Suprapubic skin (tissue), 4 donors: ENCODE measurements around the gene HPX. TPM values are rescaled to one million over a fixed set of nuclear protein-coding genes. Genes with fewer than 3 reads are reported as not detected.

ENCODE experiments used
- DNase-seq, 2 donors: peaks; one replicate each; pipeline ENCODE4 v3.0.0-alpha.2; 2019; ENCODE audit warnings: low spot score in 2 of 2
- H3K27ac ChIP-seq: fragments of 200-600 bp; sonication (generic); one replicate; pipeline ENCODE4 v1.5.1; 2019
- H3K27me3 ChIP-seq: fragments of 200-600 bp; sonication (generic); one replicate; pipeline ENCODE4 v1.5.1; 2019
- H3K36me3 ChIP-seq: fragments of 200-600 bp; sonication (generic); one replicate; pipeline ENCODE4 v1.5.1; 2019
- H3K4me1 ChIP-seq: fragments of 200-600 bp; sonication (generic); one replicate; pipeline ENCODE4 v1.5.1; 2019
- H3K4me3 ChIP-seq: fragments of 200-600 bp; sonication (generic); one replicate; pipeline ENCODE4 v1.5.1; 2019; ENCODE audit warnings: mild to moderate bottlenecking
- H3K9me3 ChIP-seq: fragments of 200-600 bp; sonication (generic); one replicate; pipeline ENCODE4 v1.5.1; 2019
- CTCF ChIP-seq, 2 donors: fragments of 200-600 bp in 1 of 2; fragments of 450-650 bp in 1 of 2; sonication (generic) in 1 of 2; IDR thresholded peaks; one replicate each; pipeline ENCODE4 v1.5.1; 2016 to 2019; ENCODE audit warnings: antibody characterized with exemption in 2 of 2, mild to moderate bottlenecking in 1 of 2, moderate library complexity in 1 of 2
- EP300 ChIP-seq: sonication (generic); formaldehyde crosslinking; IDR thresholded peaks from one replicate; pipeline ENCODE4 v1.6.1; 2017; ENCODE audit warnings: antibody characterized with exemption
- POLR2A ChIP-seq, 2 donors: fragments of 450-650 bp; IDR thresholded peaks; one replicate each; pipeline ENCODE4 v1.6.1; 2017; ENCODE audit warnings: antibody characterized with exemption in 2 of 2, mild to moderate bottlenecking in 2 of 2, moderate library complexity in 2 of 2
- POLR2AphosphoS5 ChIP-seq, 3 donors: sonication (generic); formaldehyde crosslinking; IDR thresholded peaks; one replicate each; pipeline ENCODE4 v1.6.1; 2017; ENCODE audit warnings: antibody characterized with exemption in 3 of 3
- WGBS: methylation state at CpG from one replicate; pipeline ENCODE4 v1.1.5; 2018; 5-methylcytosine and 5-hydroxymethylcytosine counted together
- total RNA-seq, 4 donors: library from RNA; depleted of rRNA; stranded (reverse); fragments of >200 nt; gene quantifications; one replicate each; pipeline ENCODE4 v1.1.0, GENCODE V29; 2016

Gene HPX
- total RNA-seq, 4 donors from 2014 or later: 0.47 to 15.5 (median 1.3) TPM

- H3K27ac ChIP-seq: no peak overlapping the region
- H3K4me1 ChIP-seq: no peaks in the 10 kb centered on the region
- H3K36me3 ChIP-seq: peaks cover 67% of the 10 kb centered on the region
- H3K27me3 ChIP-seq: no peaks in the 10 kb centered on the region
- no peak overlapping the region for H3K4me3 ChIP-seq
- 68% methylated on average over 1 of the region's 1 CpG for WGBS
- no peak for TF ChIP-seq POLR2A (IDR thresholded peaks at IDR 0.05)
- TF ChIP-seq CTCF (IDR thresholded peaks at IDR 0.05): no peak
- H3K9me3 ChIP-seq: no peaks in the 10 kb centered on the region
- DNase-seq: no peak
These were observed 18.3 kb upstream of the HPX start for GRCh38 chr11:6459099-6459450.

- Histone ChIP-seq H3K27me3 (no peaks in the 10 kb centered on the region), H3K36me3 (peaks cover 67% of the 10 kb centered on the region), H3K9me3 (no peaks in the 10 kb centered on the region), H3K4me3 (no peak overlapping the region), H3K4me1 (no peaks in the 10 kb centered on the region), H3K27ac (no peak overlapping the region)
- no peak for DNase-seq
- TF ChIP-seq POLR2A (IDR thresholded peaks at IDR 0.05): no peak
- TF ChIP-seq EP300: no peak
- 74% methylated on average over 2 of the region's 2 CpGs for WGBS
These were observed 17.7 kb upstream of the HPX start for GRCh38 chr11:6458352-6459098.

GRCh38 chr11:6457581-6458320 is 17.0 kb upstream of the HPX start:
- DNase-seq: no peak
- Histone ChIP-seq H3K9me3 (no peaks in the 10 kb centered on the region), H3K36me3 (peaks cover 72% of the 10 kb centered on the region), H3K27me3 (no peaks in the 10 kb centered on the region), H3K4me3 (no peak overlapping the region), H3K27ac (no peak overlapping the region), H3K4me1 (no peaks in the 10 kb centered on the region)
- TF ChIP-seq CTCF (IDR thresholded peaks at IDR 0.05) (no peak), POLR2AphosphoS5 (IDR thresholded peaks at IDR 0.05) (no peak), EP300 (no peak), POLR2A (IDR thresholded peaks at IDR 0.05) (no peak)
- WGBS: 93% methylated on average over 21 of the region's 26 CpGs

GRCh38 chr11:6456361-6457073 is 15.7 kb upstream of the HPX start:
- no peak overlapping the region for H3K4me3 ChIP-seq
- no peak for DNase-seq
- WGBS: 96% methylated on average over 27 of the region's 56 CpGs

GRCh38 chr11:6455070-6455469 is 14.3 kb upstream of the HPX start:
- DNase-seq: no peak
- no peak overlapping the region for H3K27ac ChIP-seq
- H3K27me3 ChIP-seq: no peaks in the 10 kb centered on the region
- no peak overlapping the region for H3K4me3 ChIP-seq
- WGBS: 79% methylated on average over 2 of the region's 2 CpGs
- H3K9me3 ChIP-seq: no peaks in the 10 kb centered on the region
- no peaks in the 10 kb centered on the region for H3K4me1 ChIP-seq
- H3K36me3 ChIP-seq: peaks cover 90% of the 10 kb centered on the region
- no peak for TF ChIP-seq EP300
- TF ChIP-seq POLR2AphosphoS5 (IDR thresholded peaks at IDR 0.05): no peak
- TF ChIP-seq CTCF (IDR thresholded peaks at IDR 0.05): no peak
- TF ChIP-seq POLR2A (IDR thresholded peaks at IDR 0.05): no peak

More at GRCh38 chr11:6456361-6457073, 15.7 kb upstream of the HPX start:
- H3K27ac ChIP-seq: no peak overlapping the region
- TF ChIP-seq POLR2A (IDR thresholded peaks at IDR 0.05) (no peak), EP300 (no peak), POLR2AphosphoS5 (IDR thresholded peaks at IDR 0.05) (no peak), CTCF (IDR thresholded peaks at IDR 0.05) (no peak)
- no peaks in the 10 kb centered on the region for H3K4me1 ChIP-seq
- peaks cover 80% of the 10 kb centered on the region for H3K36me3 ChIP-seq
- no peaks in the 10 kb centered on the region for H3K9me3 ChIP-seq
- H3K27me3 ChIP-seq: no peaks in the 10 kb centered on the region
